ENCODE data around the gene MYO18A.
"Not testable (repeated sequence)": the region's sequence is repeated elsewhere in the genome, so short reads cannot be mapped to it uniquely, and the experiment has no call there.

Gene MYO18A

GRCh38 chr17:29172589-29172988, 7.6 kb downstream of the MYO18A start:
- DNase-seq (ENCODE audit: low read depth): no peak
- no peak overlapping the region for H3K4me3 ChIP-seq (replicated peaks; ENCODE audit: low read depth, low read length)
- TF ChIP-seq CTCF (IDR thresholded peaks at IDR 0.05; ENCODE audit: low read length, missing control alignments): no peak

GRCh38 chr17:29170682-29171081, 9.5 kb downstream of the MYO18A start:
- no peak for TF ChIP-seq CTCF (IDR thresholded peaks at IDR 0.05; ENCODE audit: low read length, missing control alignments)
- DNase-seq (ENCODE audit: low read depth): no peak
- no peak overlapping the region for H3K4me3 ChIP-seq (replicated peaks; ENCODE audit: low read depth, low read length)

GRCh38 chr17:29169806-29170591, 10.2 kb downstream of the MYO18A start:
- no peak for TF ChIP-seq CTCF (IDR thresholded peaks at IDR 0.05; ENCODE audit: low read length, missing control alignments)
- DNase-seq (ENCODE audit: low read depth): no peak

GRCh38 chr17:29168759-29169126, 11.5 kb downstream of the MYO18A start:
- not testable (repeated sequence) for DNase-seq (ENCODE audit: low read depth); H3K4me3 ChIP-seq (replicated peaks; ENCODE audit: low read depth, low read length)

More at GRCh38 chr17:29169806-29170591, 10.2 kb downstream of the MYO18A start:
- H3K4me3 ChIP-seq (replicated peaks; ENCODE audit: low read depth, low read length): no peak overlapping the region

GRCh38 chr17:29168079-29168758, 12.0 kb downstream of the MYO18A start:
- no peak for TF ChIP-seq CTCF (IDR thresholded peaks at IDR 0.05; ENCODE audit: low read length, missing control alignments)
- H3K4me3 ChIP-seq (replicated peaks; ENCODE audit: low read depth, low read length): no peak overlapping the region
- no peak for DNase-seq (ENCODE audit: low read depth)

GRCh38 chr17:29167393-29168078, 12.7 kb downstream of the MYO18A start:
- DNase-seq (ENCODE audit: low read depth): no peak
- TF ChIP-seq CTCF (IDR thresholded peaks at IDR 0.05; ENCODE audit: low read length, missing control alignments): no peak
- no peak overlapping the region for H3K4me3 ChIP-seq (replicated peaks; ENCODE audit: low read depth, low read length)

- TF ChIP-seq CTCF (IDR thresholded peaks at IDR 0.05; ENCODE audit: low read length, missing control alignments): no peak
Observed at GRCh38 chr17:29166507-29166887, 13.7 kb downstream of the MYO18A start.

More at GRCh38 chr17:29166507-29166887, 13.7 kb downstream of the MYO18A start:
- no peak for DNase-seq (ENCODE audit: low read depth)
- no peak overlapping the region for H3K4me3 ChIP-seq (replicated peaks; ENCODE audit: low read depth, low read length)
